Measurements from ENCODE around the gene SLC22A14. TPM values are rescaled to one million over a fixed set of nuclear protein-coding genes. Genes with fewer than 3 reads are reported as not detected.

SLC22A14 gene
- total RNA-seq, 4 donors from 2014 or later: 0.19 to 0.53 TPM; not detected in 2

GRCh38 chr3:38335263-38335662, 53.2 kb downstream of the SLC22A14 start:
- TF ChIP-seq, protein P1, sequence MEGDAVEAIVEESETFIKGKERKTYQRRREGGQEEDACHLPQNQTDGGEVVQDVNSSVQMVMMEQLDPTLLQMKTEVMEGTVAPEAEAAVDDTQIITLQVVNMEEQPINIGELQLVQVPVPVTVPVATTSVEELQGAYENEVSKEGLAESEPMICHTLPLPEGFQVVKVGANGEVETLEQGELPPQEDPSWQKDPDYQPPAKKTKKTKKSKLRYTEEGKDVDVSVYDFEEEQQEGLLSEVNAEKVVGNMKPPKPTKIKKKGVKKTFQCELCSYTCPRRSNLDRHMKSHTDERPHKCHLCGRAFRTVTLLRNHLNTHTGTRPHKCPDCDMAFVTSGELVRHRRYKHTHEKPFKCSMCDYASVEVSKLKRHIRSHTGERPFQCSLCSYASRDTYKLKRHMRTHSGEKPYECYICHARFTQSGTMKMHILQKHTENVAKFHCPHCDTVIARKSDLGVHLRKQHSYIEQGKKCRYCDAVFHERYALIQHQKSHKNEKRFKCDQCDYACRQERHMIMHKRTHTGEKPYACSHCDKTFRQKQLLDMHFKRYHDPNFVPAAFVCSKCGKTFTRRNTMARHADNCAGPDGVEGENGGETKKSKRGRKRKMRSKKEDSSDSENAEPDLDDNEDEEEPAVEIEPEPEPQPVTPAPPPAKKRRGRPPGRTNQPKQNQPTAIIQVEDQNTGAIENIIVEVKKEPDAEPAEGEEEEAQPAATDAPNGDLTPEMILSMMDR (IDR thresholded peaks at IDR 0.05): no peak
- no peak for TF ChIP-seq POLR2A (IDR thresholded peaks at IDR 0.05)
- DNase-seq: no peak
- Histone ChIP-seq H3K4me3 (no peak overlapping the region), H3K27ac (no peak overlapping the region), H3K4me1 (no peaks in the 10 kb centered on the region), H3K9me3 (no peaks in the 10 kb centered on the region), H3K36me3 (no peaks in the 10 kb centered on the region), H3K27me3 (peaks cover 0 to 4% (median 0%) of the 10 kb centered on the region in 4 donors)
- 65 to 89% methylated on average over 6 of the region's 6 CpGs for WGBS, 2 donors
- intact Hi-C loops (cut with DNase I): no loop called here

GRCh38 chr3:38337703-38338102, 55.6 kb downstream of the SLC22A14 start:
- WGBS, 2 donors: 80 to 86% methylated on average over 2 of the region's 2 CpGs
- Histone ChIP-seq H3K27me3 (peaks cover 0 to 4% (median 0%) of the 10 kb centered on the region in 4 donors), H3K27ac (no peak overlapping the region), H3K36me3 (no peaks in the 10 kb centered on the region), H3K9me3 (no peaks in the 10 kb centered on the region), H3K4me3 (no peak overlapping the region), H3K4me1 (no peaks in the 10 kb centered on the region)
- intact Hi-C loops (cut with DNase I): no loop called here
- TF ChIP-seq, protein P1 (IDR thresholded peaks at IDR 0.05): no peak
- TF ChIP-seq POLR2A (IDR thresholded peaks at IDR 0.05): no peak
- no peak for DNase-seq

- Histone ChIP-seq H3K27ac (no peak overlapping the region), H3K9me3 (no peaks in the 10 kb centered on the region), H3K27me3 (no peaks in the 10 kb centered on the region), H3K36me3 (no peaks in the 10 kb centered on the region), H3K4me3 (no peak overlapping the region), H3K4me1 (peaks cover 0 to 26% (median 7%) of the 10 kb centered on the region in 3 donors)
- no peak for TF ChIP-seq POLR2A (IDR thresholded peaks at IDR 0.05)
- TF ChIP-seq, protein P1 (IDR thresholded peaks at IDR 0.05): no peak
- intact Hi-C loops (cut with DNase I): no loop called here
- 87 to 89% methylated on average over 3 of the region's 3 CpGs for WGBS, 2 donors
- DNase-seq: no peak
Observed at GRCh38 chr3:38343797-38344594, 61.9 kb downstream of the SLC22A14 start.

GRCh38 chr3:38345879-38346586, 63.9 kb downstream of the SLC22A14 start:
- 66 to 73% methylated on average over 3 to 5 of the region's 10 CpGs for WGBS, 2 donors
- Histone ChIP-seq H3K4me1 (peaks cover 0 to 31% (median 7%) of the 10 kb centered on the region in 3 donors), H3K36me3 (no peaks in the 10 kb centered on the region), H3K27ac (peak overlapping the region in 1 of 4 donors; percentile 74), H3K27me3 (no peaks in the 10 kb centered on the region), H3K9me3 (no peaks in the 10 kb centered on the region), H3K4me3 (peak overlapping the region in 3 of 4 donors; percentile 56 to 89 (median 78))
- no peak for DNase-seq
- TF ChIP-seq, protein P1 (IDR thresholded peaks at IDR 0.05): no peak
- no peak for TF ChIP-seq POLR2A (IDR thresholded peaks at IDR 0.05)
- intact Hi-C loops (cut with DNase I): loop anchor here (2.0 kb wide), 1 partner anchor 133 kb away; no protein-coding TSS in a partner anchor
